ENCODE results near the gene ZNF569. TPM values are rescaled to one million over a fixed set of nuclear protein-coding genes. Genes with fewer than 3 reads are reported as not detected.

Gene ZNF569
- total RNA-seq, 1 donor from 2014 or later, result 24.8 TPM

Other genes with a start within 250 kb of the ZNF569 start
- 10.3 TPM for gene ZNF383, start 249.2 kb downstream of the ZNF569 start, total RNA-seq
- gene ZNF527, start 96.3 kb downstream of the ZNF569 start, total RNA-seq, result 20.9 TPM
- gene ZNF570, start 1.9 kb upstream of the ZNF569 start, total RNA-seq, result 20.9 TPM
- 34.9 TPM for gene ZNF793, start 39.5 kb upstream of the ZNF569 start, total RNA-seq
- gene ZNF571, start 127.3 kb upstream of the ZNF569 start, total RNA-seq, result 12.3 TPM
- 16.2 TPM for gene ZNF540, start 127.4 kb upstream of the ZNF569 start, total RNA-seq
- 78.4 TPM for gene ZFP30, start 188.0 kb upstream of the ZNF569 start, total RNA-seq

Measured in temporal lobe (tissue), 1 donor.